Measurements from ENCODE around the gene KDM4D.
"Not testable (repeated sequence)": the region's sequence is repeated elsewhere in the genome, so short reads cannot be mapped to it uniquely, and the experiment has no call there.

KDM4D gene

DNA sequence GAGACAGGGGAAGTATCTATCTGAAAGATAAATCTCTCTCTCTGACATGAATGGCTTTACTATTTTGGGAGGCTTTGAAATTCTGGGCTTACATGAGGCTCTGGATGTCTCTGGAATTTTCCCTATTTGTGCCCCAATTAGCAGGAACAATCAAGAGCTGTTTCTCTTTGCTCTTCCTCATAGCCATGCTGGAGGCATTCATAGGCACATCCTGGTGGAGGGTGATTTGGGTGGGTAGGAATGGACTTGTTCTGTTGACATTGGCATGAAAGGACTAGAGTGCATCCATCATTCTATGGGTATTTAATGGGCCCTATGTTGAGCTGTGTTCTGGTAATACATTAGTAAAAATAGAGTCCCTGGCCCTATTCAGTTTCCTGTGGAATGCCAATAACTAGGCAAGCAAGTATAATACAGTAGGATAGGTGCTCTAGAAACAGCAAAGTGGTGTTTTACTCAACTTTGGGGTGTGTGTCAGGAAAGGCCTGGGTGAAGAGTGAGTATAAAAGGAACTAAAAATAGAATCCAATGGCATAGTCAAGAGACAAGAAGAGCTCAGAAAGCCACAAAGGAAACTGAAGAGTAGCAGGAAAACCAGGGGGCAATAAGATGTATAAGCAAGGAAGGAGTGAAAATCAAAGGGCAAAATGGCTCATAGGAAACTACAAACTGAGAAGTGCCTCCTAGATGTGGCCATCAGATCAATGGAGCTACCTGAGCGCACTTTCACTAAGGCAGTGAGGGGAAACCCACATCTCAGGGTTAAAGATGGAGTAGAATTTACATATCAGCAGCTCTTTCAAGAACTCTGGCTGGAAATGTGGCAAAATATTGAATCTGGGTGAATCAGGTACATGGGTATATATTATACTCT, 45.2 kb upstream of the KDM4D start:
- TF ChIP-seq CTCF (IDR thresholded peaks at IDR 0.05; ENCODE audit: low read depth, low read length): no peak
- H3K4me3 ChIP-seq (ENCODE audit: low read depth, low read length): no peak overlapping the region

GRCh38 chr11:94932072-94932471, 41.4 kb upstream of the KDM4D start:
- H3K4me3 ChIP-seq (ENCODE audit: low read depth, low read length): not testable (repeated sequence)

- TF ChIP-seq CTCF (IDR thresholded peaks at IDR 0.05; ENCODE audit: low read depth, low read length): no peak
Observed at GRCh38 chr11:94932503-94932902, 41.0 kb upstream of the KDM4D start.

GRCh38 chr11:94933223-94934130, 40.0 kb upstream of the KDM4D start:
- no peak for TF ChIP-seq CTCF (IDR thresholded peaks at IDR 0.05; ENCODE audit: low read depth, low read length)
- H3K4me3 ChIP-seq (ENCODE audit: low read depth, low read length): no peak overlapping the region

More at GRCh38 chr11:94932503-94932902, 41.0 kb upstream of the KDM4D start:
- H3K4me3 ChIP-seq (ENCODE audit: low read depth, low read length): no peak overlapping the region

DNA sequence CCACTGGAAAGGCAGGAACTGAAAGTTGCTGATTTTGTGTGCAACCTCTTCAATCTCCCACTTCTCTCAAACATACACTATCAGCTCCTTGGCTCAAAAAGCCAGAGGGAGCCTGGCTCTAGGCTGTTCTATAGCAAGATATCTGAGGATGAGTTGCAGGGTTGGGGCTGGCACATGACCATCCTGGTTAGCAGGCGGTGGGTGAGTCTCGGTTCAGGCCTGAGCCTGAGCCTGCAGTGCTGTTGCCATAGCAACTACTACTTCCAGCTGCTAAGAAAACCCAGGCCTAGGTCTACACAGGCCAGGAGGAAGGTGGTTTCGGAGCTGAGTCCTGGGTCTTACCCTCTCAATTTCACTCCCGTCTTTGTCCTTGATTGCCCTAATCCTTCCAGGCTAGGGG, 39.1 kb upstream of the KDM4D start:
- TF ChIP-seq CTCF (IDR thresholded peaks at IDR 0.05; ENCODE audit: low read depth, low read length): no peak
- H3K4me3 ChIP-seq (ENCODE audit: low read depth, low read length): no peak overlapping the region

GRCh38 chr11:94934846-94935245, 38.7 kb upstream of the KDM4D start:
- no peak for TF ChIP-seq CTCF (IDR thresholded peaks at IDR 0.05; ENCODE audit: low read depth, low read length)
- no peak overlapping the region for H3K4me3 ChIP-seq (ENCODE audit: low read depth, low read length)

DNA sequence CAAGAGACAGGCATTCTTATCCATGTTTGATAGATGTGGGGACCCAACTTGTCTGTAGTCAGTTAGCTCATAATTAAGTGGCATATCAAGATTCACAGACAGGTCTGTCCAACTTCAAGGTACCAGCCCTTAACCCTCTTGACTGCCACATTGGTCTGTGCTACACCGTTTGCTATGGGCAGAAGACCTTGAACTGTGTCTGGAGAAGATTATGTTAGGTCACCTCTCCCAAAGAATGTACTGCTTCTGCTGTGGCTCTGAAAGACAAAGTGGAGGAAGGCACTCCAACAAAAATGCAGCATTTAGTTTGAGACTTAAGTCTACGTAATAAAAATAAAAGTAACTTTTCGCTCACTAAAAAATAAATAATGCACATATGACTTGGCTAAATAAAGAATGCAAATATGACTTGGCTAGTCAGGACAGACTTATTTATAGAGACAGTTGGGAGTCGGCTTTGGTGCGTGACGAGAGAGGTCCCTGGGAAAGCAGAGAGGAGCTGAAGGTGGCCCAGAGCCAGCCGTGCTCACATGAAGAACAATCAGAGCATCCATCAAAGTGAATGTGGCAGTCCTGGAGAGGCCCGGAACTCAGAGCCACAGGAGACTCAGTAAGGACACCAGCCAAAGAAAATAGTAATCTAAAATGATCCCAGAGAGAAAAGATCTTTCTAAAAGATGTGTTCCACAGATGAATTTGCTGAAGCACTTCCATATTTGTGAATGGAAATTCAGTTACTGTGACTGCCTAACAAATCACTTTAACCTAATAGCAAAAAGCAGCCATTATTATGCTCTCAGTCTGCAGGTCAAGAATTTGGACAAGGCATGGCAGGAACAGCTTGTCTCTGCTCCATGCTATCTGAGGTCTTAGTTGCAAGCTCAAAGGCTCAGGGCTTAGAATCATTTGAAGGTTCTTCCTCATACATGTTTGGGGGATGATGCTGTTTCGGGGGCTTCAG, 35.1 kb upstream of the KDM4D start:
- no peak overlapping the region for H3K4me3 ChIP-seq (ENCODE audit: low read depth, low read length)
- TF ChIP-seq CTCF (IDR thresholded peaks at IDR 0.05; ENCODE audit: low read depth, low read length): no peak
